GM21381 (cell line): Measurements from ENCODE around the gene SYT17.

Experiments used
- ATAC-seq: cut with Tn5 transposase; IDR thresholded peaks from one replicate; pipeline ENCODE4 v1.9.1; 2021; ENCODE audit warnings: mild to moderate bottlenecking, moderate library complexity; ENCODE audit not compliant: unreplicated experiment

Gene SYT17

DNA sequence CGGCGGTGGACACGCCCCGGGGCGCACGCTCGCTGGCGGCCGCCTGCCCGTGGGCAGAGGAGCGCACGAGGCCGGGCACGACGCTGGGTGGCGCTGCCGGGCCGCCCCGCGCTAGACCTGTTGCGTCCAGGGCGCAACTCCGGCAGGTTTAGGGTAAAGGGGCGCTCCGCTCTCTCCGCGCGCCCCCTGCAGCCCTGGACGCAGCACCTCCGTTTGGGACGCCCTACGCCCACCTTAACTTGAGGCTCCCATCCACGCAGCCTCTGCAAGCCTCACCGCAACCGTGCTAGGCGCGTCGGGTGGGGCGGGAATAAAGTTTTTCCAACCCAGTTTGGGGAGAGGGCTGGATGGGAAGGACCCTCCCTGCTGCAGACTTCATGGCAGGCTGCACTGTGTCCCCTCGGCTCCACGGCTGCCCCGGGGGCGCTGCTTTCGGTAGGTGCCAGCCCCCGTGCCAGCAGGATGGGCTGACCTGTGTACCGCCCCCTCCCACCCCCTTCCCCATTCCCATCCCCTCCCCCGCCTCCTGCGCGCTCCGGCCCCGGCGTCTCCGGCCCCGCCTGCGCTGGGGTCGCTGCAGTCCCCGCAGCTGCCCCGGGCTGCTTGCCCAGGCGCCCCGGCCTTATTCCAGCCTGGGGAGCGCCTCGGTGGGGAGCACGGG lies at the start of gene SYT17:
Gene SYT17 (plus strand): TSS at position 531 of the 661 bp plus-strand sequence. CDS start 407 bp downstream, outside the sequence.
- no peak for ATAC-seq

DNA sequence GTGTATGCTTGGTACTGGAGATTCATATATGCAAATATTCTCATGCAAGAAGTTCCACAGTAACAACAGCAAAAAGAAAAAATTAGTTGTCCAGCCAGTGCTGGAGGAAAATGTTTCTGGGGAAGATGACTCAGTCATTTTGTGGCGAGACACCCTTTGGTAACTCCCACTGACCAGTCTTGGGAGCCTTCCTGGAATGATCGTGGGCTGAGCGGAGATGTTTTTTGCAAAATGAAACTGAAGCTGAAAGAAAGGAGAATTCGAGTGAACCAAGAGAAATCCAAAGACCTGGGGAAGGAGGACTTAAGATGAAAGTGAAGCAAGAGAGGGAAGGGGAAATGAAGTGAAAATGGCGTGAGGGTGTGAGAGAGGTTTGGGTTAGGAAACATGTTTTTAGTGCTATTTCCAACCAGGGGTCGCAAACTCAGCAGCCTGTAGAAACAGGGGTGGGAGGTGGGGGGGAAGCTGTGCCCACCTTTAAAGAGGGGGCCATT lies 49.1 kb upstream of the SYT17 start:
- no peak for ATAC-seq

- no peak for ATAC-seq
Measured at GRCh38 chr16:19119564-19119963, 48.5 kb upstream of the SYT17 start.

DNA sequence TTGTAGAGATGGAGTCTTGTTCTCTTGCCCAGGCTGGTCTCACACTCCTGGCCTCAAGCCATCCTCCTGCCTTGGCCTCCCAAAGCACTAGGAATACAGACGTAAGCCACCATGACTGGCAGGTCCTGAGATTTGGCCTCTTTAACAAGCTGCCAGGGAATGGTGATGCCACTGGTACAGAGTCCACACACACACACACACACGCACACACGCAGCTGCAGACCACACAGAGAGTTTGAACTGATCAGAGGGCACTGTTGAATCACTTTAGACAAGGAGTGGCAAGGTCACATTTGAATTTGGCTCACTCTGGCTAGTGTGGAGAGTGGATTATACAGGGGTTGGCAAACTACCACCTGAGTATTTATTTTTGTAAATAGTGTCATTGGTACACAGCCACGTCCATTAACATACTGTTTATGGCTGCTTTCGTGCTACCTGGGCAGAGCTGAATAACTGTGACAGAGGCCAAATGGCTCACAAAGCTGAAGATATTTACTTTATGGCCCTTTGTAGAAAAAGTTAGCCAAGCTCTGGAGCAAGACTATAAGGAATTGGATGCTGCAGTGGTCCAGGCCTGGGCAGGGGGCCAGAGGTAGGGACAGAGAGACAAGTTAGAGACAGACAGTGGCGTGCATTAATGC lies 44.4 kb upstream of the SYT17 start:
- no peak for ATAC-seq

DNA sequence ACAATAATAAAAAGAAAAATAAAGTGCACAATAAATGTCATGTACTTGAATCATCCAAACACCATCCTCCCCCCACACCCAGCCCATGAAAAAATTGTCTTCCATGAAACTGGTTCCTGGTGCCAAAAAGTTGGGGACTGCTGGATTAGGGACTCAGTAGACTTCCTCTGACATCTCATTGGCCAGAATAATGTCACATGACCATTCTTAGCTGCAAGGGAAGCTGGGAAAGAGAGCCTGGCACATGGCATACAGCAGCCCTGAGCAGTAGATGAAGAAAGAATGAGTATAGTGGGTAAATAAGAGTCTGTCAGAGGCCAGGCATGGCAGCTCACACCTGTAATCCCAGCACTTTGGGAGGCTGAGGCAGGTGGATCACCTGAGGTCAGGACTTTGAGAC lies 41.7 kb upstream of the SYT17 start:
- no peak for ATAC-seq

DNA sequence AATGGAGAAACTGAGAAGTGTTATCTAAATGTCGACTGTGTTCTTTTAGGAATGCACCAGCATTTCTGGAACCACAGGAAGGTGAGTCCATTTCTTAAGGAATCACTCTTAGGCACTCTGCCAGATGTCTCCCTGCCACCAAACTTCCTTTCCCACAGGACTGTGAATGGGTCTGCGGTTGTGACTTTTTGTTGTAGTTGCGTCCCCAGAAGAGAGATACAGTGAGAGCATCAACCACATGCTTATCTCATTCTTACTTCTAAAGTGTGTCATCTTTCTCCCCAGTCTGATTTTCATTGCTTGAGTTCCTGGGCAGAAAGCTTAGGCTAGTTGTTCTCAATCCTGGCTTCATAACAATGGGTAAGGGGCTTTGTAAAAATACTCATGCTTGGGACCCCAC lies 40.8 kb upstream of the SYT17 start:
- ATAC-seq: peak; percentile 33

DNA sequence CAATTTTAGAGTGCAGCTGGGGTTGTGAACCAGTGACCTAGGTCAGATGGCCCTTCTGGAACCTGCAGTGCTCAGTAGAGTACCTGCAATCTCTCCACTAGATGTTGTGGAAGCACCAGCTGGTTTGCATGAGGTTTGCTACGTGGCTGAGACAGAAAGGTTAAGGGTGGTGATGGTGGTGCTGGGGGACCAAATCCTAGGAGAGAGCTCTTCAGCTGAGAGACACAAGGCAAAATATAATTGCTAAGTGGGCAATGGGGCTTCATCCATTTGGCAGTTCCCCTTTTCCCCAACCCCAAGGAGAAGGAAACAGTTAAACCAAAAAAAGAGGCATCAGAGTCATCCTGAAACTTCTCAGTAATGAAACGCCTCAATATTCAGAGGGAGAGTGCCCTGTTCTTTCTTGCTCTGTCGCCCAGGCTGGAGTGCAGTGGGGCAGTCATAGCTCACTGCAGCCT lies 40.3 kb upstream of the SYT17 start:
- peak; percentile 56 for ATAC-seq

- no peak for ATAC-seq
Measured at GRCh38 chr16:19128454-19129200, 39.4 kb upstream of the SYT17 start.

- ATAC-seq: no peak
Measured at GRCh38 chr16:19130385-19130784, 37.7 kb upstream of the SYT17 start.

- ATAC-seq: no peak
Measured at GRCh38 chr16:19130852-19131824, 36.9 kb upstream of the SYT17 start.

- ATAC-seq: no peak
Measured at GRCh38 chr16:19131825-19132218, 36.2 kb upstream of the SYT17 start.

- no peak for ATAC-seq
Measured at GRCh38 chr16:19132255-19132654, 35.8 kb upstream of the SYT17 start.

- ATAC-seq: no peak
Measured at GRCh38 chr16:19132898-19133297, 35.1 kb upstream of the SYT17 start.

GRCh38 chr16:19133600-19133999 lies 34.4 kb upstream of the SYT17 start:
- no peak for ATAC-seq

- ATAC-seq: no peak
Measured at GRCh38 chr16:19135201-19135842, 32.7 kb upstream of the SYT17 start.

GRCh38 chr16:19135896-19136438 lies 32.1 kb upstream of the SYT17 start:
- no peak for ATAC-seq

DNA sequence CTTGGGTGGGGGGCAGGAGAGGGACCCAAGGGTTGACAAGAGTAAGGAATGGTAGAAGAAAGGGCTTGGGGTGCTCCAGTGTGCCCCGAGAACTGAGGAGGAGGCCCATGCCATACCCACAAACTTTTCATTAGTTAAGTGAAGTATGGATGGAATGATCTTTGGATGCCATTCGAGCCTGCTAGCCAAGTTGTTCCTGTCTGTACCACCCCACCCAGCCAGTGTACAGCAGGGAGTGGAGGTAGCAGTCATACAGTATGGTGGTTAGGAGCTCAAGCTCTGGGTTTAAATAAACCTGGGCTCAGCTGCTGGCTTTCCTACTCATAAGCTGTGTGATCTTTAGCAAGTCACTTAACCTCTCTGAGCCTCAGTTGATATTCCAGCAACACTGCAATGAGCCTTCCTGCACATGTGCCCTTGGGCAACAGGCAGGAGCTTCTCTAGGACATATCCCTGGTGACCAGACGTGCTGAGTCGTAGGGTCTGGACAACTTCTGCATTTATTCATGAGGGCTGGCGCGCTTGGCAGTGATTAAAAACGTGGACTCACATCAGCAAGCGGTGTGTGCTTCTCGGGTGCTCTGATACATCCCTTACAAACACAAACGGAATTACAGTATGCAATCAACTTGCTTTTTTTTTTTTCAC lies 31.4 kb upstream of the SYT17 start:
- ATAC-seq: no peak

GRCh38 chr16:19137201-19138128 lies 30.6 kb upstream of the SYT17 start:
- no peak for ATAC-seq
